Natural killer cell treated with Interleukin-12 subunit alpha and Interleukin-12 subunit beta and Interleukin-15 and Interleukin-18, amount 100 ng/mL, for 72 hours (primary cell): ENCODE data around the gene FRMD8. TPM values are rescaled to one million over a fixed set of nuclear protein-coding genes. Genes with fewer than 3 reads are reported as not detected.
A peak's percentile ranks its signal among the peaks of the same experiment; 100 is the strongest.

Experiments
- ATAC-seq, 2 donors: fragments of 150-1000 bp; cut with Tn5 transposase in 1 of 2; sonication (Bioruptor Pico), chemical (Tn5 transposase) in 1 of 2; 2 replicates each; pipeline ENCODE4 v1.10.0; 2021
- DNase-seq: peaks from one replicate; pipeline ENCODE4 v3.0.0; 2022; ENCODE audit warnings: low spot score
- H3K27ac Mint-ChIP-seq, 2 donors: 1 replicate in 1 of 2; 2 replicates in 1 of 2; pipeline ENCODE4 v1.8.0; 2022; ENCODE audit warnings: mixed read lengths in 2 of 2, mild to moderate bottlenecking in 1 of 2, moderate library complexity in 1 of 2
- H3K27me3 Mint-ChIP-seq, 2 donors: 1 replicate in 1 of 2; 2 replicates in 1 of 2; pipeline ENCODE4 v1.8.0; 2022; ENCODE audit warnings: mixed read lengths in 2 of 2
- H3K36me3 Mint-ChIP-seq: one replicate; pipeline ENCODE4 v1.8.0; 2022; ENCODE audit warnings: mixed read lengths
- H3K4me1 Mint-ChIP-seq, 2 donors: 1 replicate in 1 of 2; 2 replicates in 1 of 2; pipeline ENCODE4 v1.8.0; 2022; ENCODE audit warnings: low read depth in 2 of 2, mixed read lengths in 2 of 2, mild to moderate bottlenecking in 1 of 2
- H3K4me3 Mint-ChIP-seq: one replicate; pipeline ENCODE4 v1.8.0; 2022; ENCODE audit warnings: mixed read lengths
- H3K9me3 Mint-ChIP-seq: 2 replicates; pipeline ENCODE4 v1.8.0; 2022; ENCODE audit warnings: mixed read lengths
- total RNA-seq, 2 donors: library from RNA; stranded (reverse); gene quantifications; one replicate each; pipeline ENCODE4 v1.2.3, GENCODE V29; 2022

Gene FRMD8
- total RNA-seq, 2 donors from 2014 or later = 50.5 to 68.4 TPM

- DNase-seq (peak; percentile 80), ATAC-seq (peak in 1 of 2 donors; percentile 1)
- no peaks in the 10 kb centered on the region for H3K27me3 Mint-ChIP-seq
- H3K4me3 Mint-ChIP-seq = peak overlapping the region; percentile 98
- H3K4me1 Mint-ChIP-seq = peaks cover 54 to 59% of the 10 kb centered on the region in 2 donors
- peak overlapping the region; percentile 99 to 100 for H3K27ac Mint-ChIP-seq
- no peaks in the 10 kb centered on the region for H3K9me3 Mint-ChIP-seq
- peaks cover 5% of the 10 kb centered on the region for H3K36me3 Mint-ChIP-seq
These were observed 31.4 kb downstream of the FRMD8 start for GRCh38 chr11:65417702-65418430.

- H3K4me1 Mint-ChIP-seq = peaks cover 57 to 64% of the 10 kb centered on the region in 2 donors
These were observed 31.9 kb downstream of the FRMD8 start for GRCh38 chr11:65418431-65418680.

GRCh38 chr11:65418681-65419459 lies 32.4 kb downstream of the FRMD8 start:
- Mint-ChIP-seq H3K4me1 (peaks cover 61 to 68% of the 10 kb centered on the region in 2 donors), H3K36me3 (peaks cover 12% of the 10 kb centered on the region)
- DNase-seq = peak; percentile 98

More at GRCh38 chr11:65418431-65418680, 31.9 kb downstream of the FRMD8 start:
- DNase-seq (no peak), ATAC-seq (no peak)
- Mint-ChIP-seq H3K27me3 (no peaks in the 10 kb centered on the region), H3K27ac (peak overlapping the region; percentile 99 to 100), H3K4me3 (peak overlapping the region; percentile 98), H3K9me3 (no peaks in the 10 kb centered on the region), H3K36me3 (peaks cover 7% of the 10 kb centered on the region)

DNA sequence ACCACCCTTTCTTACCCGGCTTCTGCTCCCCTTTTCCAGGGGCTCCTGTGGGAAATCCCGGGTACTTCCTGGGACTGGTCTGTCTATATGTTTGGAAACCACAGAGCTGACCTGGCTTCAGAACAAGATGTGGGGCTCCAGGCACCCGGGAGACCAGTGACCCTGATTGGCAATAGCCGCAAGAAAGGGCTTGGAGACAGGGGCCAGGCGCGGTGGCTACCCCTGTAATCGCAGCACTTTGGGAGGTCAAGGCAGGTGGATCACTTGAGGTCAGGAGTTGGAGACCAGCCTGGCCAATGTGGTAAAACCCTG lies 33.0 kb downstream of the FRMD8 start:
- ATAC-seq (no peak), DNase-seq (no peak)
- Mint-ChIP-seq H3K27ac (peak overlapping the region; percentile 99 to 100), H3K4me3 (peak overlapping the region; percentile 98), H3K4me1 (peaks cover 66 to 71% of the 10 kb centered on the region in 2 donors), H3K9me3 (no peaks in the 10 kb centered on the region), H3K27me3 (no peaks in the 10 kb centered on the region), H3K36me3 (peaks cover 17% of the 10 kb centered on the region)

More at GRCh38 chr11:65418681-65419459, 32.4 kb downstream of the FRMD8 start:
- peak; percentile 72 to 73 for ATAC-seq
- Mint-ChIP-seq H3K27ac (peak overlapping the region; percentile 99 to 100), H3K4me3 (peak overlapping the region; percentile 98), H3K27me3 (no peaks in the 10 kb centered on the region), H3K9me3 (no peaks in the 10 kb centered on the region)

GRCh38 chr11:65419772-65420481 lies 33.5 kb downstream of the FRMD8 start:
- no peaks in the 10 kb centered on the region for H3K9me3 Mint-ChIP-seq
- H3K4me1 Mint-ChIP-seq = peaks cover 71 to 76% of the 10 kb centered on the region in 2 donors
- H3K27me3 Mint-ChIP-seq = no peaks in the 10 kb centered on the region
- H3K4me3 Mint-ChIP-seq = peak overlapping the region; percentile 98
- H3K27ac Mint-ChIP-seq = peak overlapping the region; percentile 99 to 100
- peaks cover 22% of the 10 kb centered on the region for H3K36me3 Mint-ChIP-seq
- ATAC-seq = no peak
- DNase-seq = no peak

DNA sequence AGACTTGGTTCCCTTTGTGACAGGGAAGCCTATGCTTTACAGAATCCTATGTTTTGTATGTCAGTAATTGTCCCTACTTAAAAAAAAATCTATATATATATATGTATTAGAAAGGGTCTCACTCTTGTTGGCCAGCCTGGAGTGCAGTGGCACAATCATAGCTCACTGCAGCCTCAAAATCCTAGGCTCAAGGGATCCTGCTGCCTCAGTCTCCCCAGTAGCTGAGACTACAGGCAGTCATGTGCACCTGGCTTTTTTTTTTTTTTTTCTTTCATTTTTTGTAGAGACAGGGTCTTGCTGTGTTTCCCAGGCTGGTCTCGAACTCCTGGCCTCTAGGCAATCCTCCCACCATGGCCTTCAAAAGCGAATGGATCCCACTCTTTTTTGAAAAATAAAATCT lies 34.1 kb downstream of the FRMD8 start:
- peak overlapping the region; percentile 98 for H3K4me3 Mint-ChIP-seq
- no peak for ATAC-seq
- DNase-seq = no peak
- peaks cover 28% of the 10 kb centered on the region for H3K36me3 Mint-ChIP-seq
- H3K9me3 Mint-ChIP-seq = no peaks in the 10 kb centered on the region
- H3K27ac Mint-ChIP-seq = peak overlapping the region; percentile 99 to 100
- H3K27me3 Mint-ChIP-seq = no peaks in the 10 kb centered on the region
- H3K4me1 Mint-ChIP-seq = peaks cover 77 to 82% of the 10 kb centered on the region in 2 donors

- H3K27me3 Mint-ChIP-seq = no peaks in the 10 kb centered on the region
- ATAC-seq (peak; percentile 56 to 68), DNase-seq (peak; percentile 96)
- peak overlapping the region; percentile 99 to 100 for H3K27ac Mint-ChIP-seq
- H3K4me1 Mint-ChIP-seq = peaks cover 76 to 81% of the 10 kb centered on the region in 2 donors
- peak overlapping the region; percentile 98 for H3K4me3 Mint-ChIP-seq
- H3K36me3 Mint-ChIP-seq = peaks cover 32% of the 10 kb centered on the region
- no peaks in the 10 kb centered on the region for H3K9me3 Mint-ChIP-seq
These were observed 34.7 kb downstream of the FRMD8 start for GRCh38 chr11:65420979-65421793.

DNA sequence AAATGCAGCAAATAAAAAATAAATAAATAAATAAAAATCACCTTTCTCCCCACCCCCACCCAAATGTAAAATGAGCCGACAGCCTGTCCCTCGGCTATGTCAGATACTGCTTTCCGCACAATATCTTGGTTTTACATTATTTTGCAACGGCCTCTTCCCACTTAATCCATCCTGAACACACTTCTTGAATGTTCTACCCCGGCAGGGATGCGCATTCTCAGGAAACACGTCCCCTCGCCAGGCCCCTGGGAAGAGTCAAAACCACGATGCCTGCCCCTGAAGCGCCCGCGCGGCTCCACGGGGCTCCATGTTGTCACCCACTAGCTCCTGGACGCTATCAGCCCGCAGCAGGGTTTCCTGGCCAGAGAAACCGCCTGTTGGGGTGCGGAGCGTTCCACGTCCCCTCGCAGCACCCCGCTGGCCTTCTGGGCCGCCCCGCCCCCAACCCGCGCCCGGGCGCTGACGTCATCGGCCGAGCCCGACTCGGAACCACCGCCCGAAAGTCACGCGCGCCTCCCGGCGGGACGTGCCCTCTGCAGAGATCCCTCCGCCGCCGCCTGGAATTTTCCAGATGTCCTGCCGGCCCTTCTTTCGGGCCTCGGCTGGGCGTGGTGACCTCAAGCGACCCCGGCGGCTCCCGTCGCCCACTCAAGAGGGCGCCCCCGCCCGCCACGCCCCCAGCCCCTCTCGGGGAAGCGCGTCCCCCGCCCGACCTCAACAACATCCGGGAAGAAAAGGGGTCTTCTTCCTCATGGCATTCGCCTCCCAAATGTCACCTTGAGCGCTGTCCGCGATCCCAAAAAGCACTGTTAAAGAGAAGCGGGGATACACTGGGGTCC lies 35.6 kb downstream of the FRMD8 start:
- H3K36me3 Mint-ChIP-seq = peaks cover 41% of the 10 kb centered on the region
- H3K4me3 Mint-ChIP-seq = peak overlapping the region; percentile 98
- H3K4me1 Mint-ChIP-seq = peaks cover 78 to 83% of the 10 kb centered on the region in 2 donors
- ATAC-seq (peak; percentile 37 to 49), DNase-seq (peak; percentile 97)
- H3K9me3 Mint-ChIP-seq = no peaks in the 10 kb centered on the region
- H3K27me3 Mint-ChIP-seq = no peaks in the 10 kb centered on the region
- H3K27ac Mint-ChIP-seq = peak overlapping the region; percentile 99 to 100

DNA sequence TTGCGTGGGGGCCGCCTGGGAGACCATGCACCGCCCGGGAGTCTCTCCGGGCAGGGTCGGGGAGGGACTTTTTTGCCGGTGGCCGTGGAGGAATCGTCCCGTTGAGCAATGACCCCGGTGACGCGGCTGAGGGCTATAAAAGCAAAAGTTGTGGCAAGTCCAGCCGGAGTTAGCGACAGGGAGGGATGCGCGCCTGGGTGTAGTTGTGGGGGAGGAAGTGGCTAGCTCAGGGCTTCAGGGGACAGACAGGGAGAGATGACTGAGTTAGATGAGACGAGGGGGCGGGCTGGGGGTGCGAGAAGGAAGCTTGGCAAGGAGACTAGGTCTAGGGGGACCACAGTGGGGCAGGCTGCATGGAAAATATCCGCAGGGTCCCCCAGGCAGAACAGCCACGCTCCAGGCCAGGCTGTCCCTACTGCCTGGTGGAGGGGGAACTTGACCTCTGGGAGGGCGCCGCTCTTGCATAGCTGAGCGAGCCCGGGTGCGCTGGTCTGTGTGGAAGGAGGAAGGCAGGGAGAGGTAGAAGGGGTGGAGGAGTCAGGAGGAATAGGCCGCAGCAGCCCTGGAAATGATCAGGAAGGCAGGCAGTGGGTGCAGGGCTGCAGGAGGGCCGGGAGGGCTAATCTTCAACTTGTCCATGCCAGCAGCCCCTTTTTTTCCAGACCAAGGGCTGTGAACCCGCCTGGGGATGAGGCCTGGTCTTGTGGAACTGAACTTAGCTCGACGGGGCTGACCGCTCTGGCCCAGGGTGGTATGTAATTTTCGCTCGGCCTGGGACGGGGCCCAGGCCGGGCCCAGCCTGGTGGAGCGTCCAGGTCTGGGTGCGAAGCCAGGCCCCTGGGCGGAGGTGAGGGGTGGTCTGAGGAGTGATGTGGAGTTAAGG lies 36.4 kb downstream of the FRMD8 start, which contains the start of gene NEAT1:
Gene NEAT1 (plus strand): TSS at position 166 of the 883 bp plus-strand sequence.
- ATAC-seq = peak; percentile 47 to 71

GRCh38 chr11:65423516-65424204 lies 37.2 kb downstream of the FRMD8 start:
- Mint-ChIP-seq H3K27ac (peak overlapping the region; percentile 99 to 100), H3K4me1 (peaks cover 80 to 83% of the 10 kb centered on the region in 2 donors), H3K4me3 (peak overlapping the region; percentile 98), H3K9me3 (no peaks in the 10 kb centered on the region), H3K36me3 (peaks cover 48% of the 10 kb centered on the region), H3K27me3 (no peaks in the 10 kb centered on the region)
- DNase-seq (no peak), ATAC-seq (no peak)

More for the DNA sequence above, 36.4 kb downstream of the FRMD8 start, which contains the start of gene NEAT1:
- peak; percentile 96 for DNase-seq
- Mint-ChIP-seq H3K27me3 (no peaks in the 10 kb centered on the region), H3K36me3 (peaks cover 48% of the 10 kb centered on the region), H3K4me3 (peak within 1 kb of the TSS; percentile 98), H3K27ac (peak within 1 kb of the TSS; percentile 99 to 100), H3K4me1 (peaks cover 78 to 83% of the 10 kb centered on the region in 2 donors), H3K9me3 (no peaks in the 10 kb centered on the region)
